Measurements from ENCODE around the gene FCHO1. TPM values are rescaled to one million over a fixed set of nuclear protein-coding genes. Genes with fewer than 3 reads are reported as not detected.

Gene FCHO1
- total and polyA plus RNA-seq, 8 donors, result 0.43 to 2.5 (median 1.4) TPM

DNA sequence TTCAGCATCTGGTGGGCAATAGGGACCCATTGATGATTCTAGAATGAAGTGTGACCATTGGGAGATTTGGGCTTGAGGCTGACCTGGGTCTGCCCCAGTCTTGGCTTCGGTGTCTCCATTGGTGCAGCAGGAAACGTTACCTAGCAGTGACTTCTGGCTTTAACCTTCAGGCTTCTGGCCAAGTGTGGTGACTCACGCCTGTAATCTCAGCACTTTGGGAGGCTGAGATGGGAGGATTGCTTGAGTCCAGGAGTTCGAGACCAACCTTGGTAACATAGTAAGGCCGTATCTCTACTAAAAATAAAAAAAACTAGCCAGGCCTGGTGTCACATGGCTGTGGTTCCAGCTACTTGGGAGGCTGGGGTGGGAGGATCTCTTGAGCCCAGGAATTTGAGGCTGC is 7.2 kb downstream of the FCHO1 start:
- no peaks in the 10 kb centered on the region for H3K27me3 ChIP-seq
- H3K9me3 ChIP-seq, result no peaks in the 10 kb centered on the region
- no peaks in the 10 kb centered on the region for H3K36me3 ChIP-seq
- intact Hi-C loops (cut with DNase I), result no loop called here
- H3K27ac ChIP-seq, result no peak overlapping the region
- no peak for ATAC-seq
- no peak overlapping the region for H3K4me3 ChIP-seq
- no peak for TF ChIP-seq CTCF (IDR thresholded peaks at IDR 0.05)
- no peak for DNase-seq
- 45 to 54% methylated on average over 5 of the region's 5 CpGs for WGBS, 2 donors
- no peak for FAIRE-seq
- no peaks in the 10 kb centered on the region for H3K4me1 ChIP-seq

GRCh38 chr19:17761148-17761547 is 9.9 kb downstream of the FCHO1 start:
- intact Hi-C loops (cut with DNase I), result no loop called here
- Histone ChIP-seq H3K36me3 (no peaks in the 10 kb centered on the region), H3K27me3 (no peaks in the 10 kb centered on the region), H3K4me3 (no peak overlapping the region), H3K27ac (no peak overlapping the region), H3K9me3 (no peaks in the 10 kb centered on the region), H3K4me1 (no peaks in the 10 kb centered on the region)
- 58 to 76% methylated on average over 4 of the region's 4 CpGs for WGBS, 2 donors
- TF ChIP-seq CTCF (IDR thresholded peaks at IDR 0.05), result no peak
- DNase-seq (no peak), ATAC-seq (no peak), FAIRE-seq (no peak)

GRCh38 chr19:17762505-17763229 is 11.4 kb downstream of the FCHO1 start:
- no peak overlapping the region for H3K4me3 ChIP-seq
- H3K36me3 ChIP-seq, result no peaks in the 10 kb centered on the region
- no peaks in the 10 kb centered on the region for H3K9me3 ChIP-seq
- TF ChIP-seq CTCF (IDR thresholded peaks at IDR 0.05), result no peak
- DNase-seq (no peak), FAIRE-seq (no peak), ATAC-seq (no peak)
- no peaks in the 10 kb centered on the region for H3K27me3 ChIP-seq
- intact Hi-C loops (cut with DNase I), result no loop called here
- peaks cover 0 to 3% (median 0%) of the 10 kb centered on the region in 3 donors for H3K4me1 ChIP-seq
- no peak overlapping the region for H3K27ac ChIP-seq
- WGBS, 2 donors, result 46 to 58% methylated on average over 17 of the region's 17 CpGs

GRCh38 chr19:17764348-17764747 is 13.1 kb downstream of the FCHO1 start:
- Histone ChIP-seq H3K4me1 (peaks cover 0 to 3% (median 0%) of the 10 kb centered on the region in 3 donors), H3K4me3 (no peak overlapping the region), H3K9me3 (no peaks in the 10 kb centered on the region), H3K36me3 (no peaks in the 10 kb centered on the region), H3K27ac (no peak overlapping the region), H3K27me3 (no peaks in the 10 kb centered on the region)
- FAIRE-seq, result no peak
- 62 to 77% methylated on average over 7 of the region's 7 CpGs for WGBS, 2 donors
- intact Hi-C loops (cut with DNase I), result no loop called here
- no peak for DNase-seq
- no peak for ATAC-seq
- no peak for TF ChIP-seq CTCF (IDR thresholded peaks at IDR 0.05)

GRCh38 chr19:17765069-17765618 is 13.9 kb downstream of the FCHO1 start:
- intact Hi-C loops (cut with DNase I), result no loop called here
- H3K4me3 ChIP-seq, result no peak overlapping the region
- FAIRE-seq, result no peak
- H3K27ac ChIP-seq, result no peak overlapping the region
- peaks cover 0 to 3% (median 0%) of the 10 kb centered on the region in 3 donors for H3K4me1 ChIP-seq
- DNase-seq, result peak in 2 of 6 donors; percentile 46 to 59
- ATAC-seq, result peak in 3 of 4 donors; percentile 29 to 68 (median 67)
- H3K36me3 ChIP-seq, result no peaks in the 10 kb centered on the region
- H3K9me3 ChIP-seq, result no peaks in the 10 kb centered on the region
- H3K27me3 ChIP-seq, result no peaks in the 10 kb centered on the region
- 74 to 84% methylated on average over 12 of the region's 12 CpGs for WGBS, 2 donors
- TF ChIP-seq CTCF (IDR thresholded peaks at IDR 0.05), result no peak

All from pancreas (tissue), 10 donors.